NOMO-1 treated with dmso at 0.1 percent for 144 hours (cell line): ENCODE measurements around the gene S100A16.
A peak's percentile ranks its signal among the peaks of the same experiment; 100 is the strongest.
"Not testable (repeated sequence)": the region's sequence is repeated elsewhere in the genome, so short reads cannot be mapped to it uniquely, and the experiment has no call there.

Experiments used
- DNase-seq: peaks from one replicate; lab custom pipeline; 2025; ENCODE audit not compliant: unreplicated experiment; lab: John Stamatoyannopoulos, UW

Gene S100A16

DNA sequence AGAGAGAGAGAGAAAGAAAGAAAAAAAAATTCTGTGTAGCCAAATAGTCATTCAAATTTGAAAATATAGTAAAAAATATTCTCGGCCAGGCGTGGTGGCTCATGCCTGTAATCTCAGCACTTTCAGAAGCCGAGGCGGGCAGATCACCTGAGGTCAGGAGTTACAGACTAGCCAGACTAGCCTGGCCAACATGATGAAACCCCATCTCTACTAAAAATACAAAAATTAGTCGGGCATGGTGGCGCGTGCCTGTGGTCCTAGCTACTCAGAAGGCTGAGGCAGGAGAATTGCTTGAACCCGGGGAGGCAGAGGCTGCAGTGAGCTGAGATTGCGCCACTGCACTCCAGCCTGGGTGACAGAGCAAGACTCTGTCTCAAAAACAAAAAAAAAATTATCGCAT lies 24.9 kb downstream of the S100A16 start:
- DNase-seq = not testable (repeated sequence)

DNA sequence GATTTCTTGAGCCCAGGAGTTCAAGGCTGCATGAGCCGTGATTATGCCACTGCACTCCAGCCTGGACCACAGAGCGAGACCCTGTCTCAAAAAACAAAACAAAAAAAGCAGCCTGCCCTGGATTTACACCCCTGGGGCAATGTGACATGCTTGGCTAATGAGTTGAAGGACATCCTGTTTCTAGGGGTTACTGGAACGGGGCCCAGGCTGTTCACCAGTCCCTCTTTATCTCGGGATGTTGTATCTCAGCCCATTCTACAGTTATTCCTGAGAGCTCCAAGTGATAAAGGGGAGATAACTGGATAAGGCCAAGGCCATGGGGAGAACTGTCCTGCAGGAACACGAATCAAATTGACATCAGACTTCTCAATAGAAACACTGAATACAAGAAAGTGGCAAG lies 25.6 kb downstream of the S100A16 start:
- DNase-seq = no peak

DNA sequence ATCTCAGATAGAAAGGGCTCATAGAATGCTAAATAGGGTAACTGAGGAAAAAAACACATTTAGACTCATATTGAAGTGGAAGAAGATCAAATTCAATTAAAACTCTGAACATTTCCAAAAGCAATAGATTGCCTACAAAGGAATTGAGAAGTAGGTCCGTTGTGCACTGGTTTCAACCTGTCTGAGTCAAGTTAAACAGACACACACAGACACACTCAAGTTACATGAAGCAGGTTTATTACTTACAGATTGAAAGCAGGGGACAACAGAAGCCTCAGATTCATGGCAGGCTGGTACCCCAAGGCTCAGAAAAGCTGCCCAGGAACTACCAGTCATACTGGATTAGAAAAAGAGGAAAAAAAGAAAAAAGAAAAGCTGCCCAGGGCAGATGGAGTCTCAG lies 26.6 kb downstream of the S100A16 start:
- DNase-seq = no peak

DNA sequence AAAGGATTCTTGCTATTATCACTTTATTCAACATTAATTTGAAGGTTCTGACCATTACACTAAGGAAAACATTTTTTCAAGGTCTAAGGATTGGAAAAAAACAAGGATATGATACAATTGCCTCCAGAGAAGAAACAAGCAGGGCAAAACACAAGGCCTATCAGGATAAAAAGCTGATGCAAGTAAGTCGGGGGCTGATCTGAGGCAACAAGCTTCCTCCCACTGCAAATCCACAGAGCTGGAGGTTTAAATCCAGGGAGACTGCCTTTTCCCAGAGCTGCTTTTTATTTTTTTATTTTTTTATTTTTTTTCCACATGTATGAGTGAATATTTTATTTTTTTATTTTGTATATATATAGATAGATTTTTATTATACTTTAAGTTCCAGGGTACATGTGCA lies 27.9 kb downstream of the S100A16 start:
- no peak for DNase-seq

DNA sequence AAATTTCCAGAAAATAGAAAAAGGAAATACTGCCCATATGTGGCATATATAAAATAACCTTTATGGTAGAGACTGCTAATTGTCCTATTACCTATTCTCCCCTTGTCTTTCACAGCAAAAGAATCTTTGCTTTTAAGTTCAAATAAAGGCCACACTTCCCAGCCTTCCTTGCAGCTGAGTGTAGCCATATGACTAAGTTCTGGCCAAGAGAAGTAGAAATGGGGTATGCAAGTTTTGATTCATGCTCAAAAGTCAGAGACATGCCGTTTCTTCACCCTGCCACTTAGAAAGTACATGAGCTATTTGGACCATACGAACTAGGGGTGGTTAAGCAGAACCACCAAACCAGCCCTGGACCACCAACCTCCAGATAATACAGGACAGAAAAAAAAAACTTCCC lies 29.0 kb downstream of the S100A16 start:
- DNase-seq = no peak

DNA sequence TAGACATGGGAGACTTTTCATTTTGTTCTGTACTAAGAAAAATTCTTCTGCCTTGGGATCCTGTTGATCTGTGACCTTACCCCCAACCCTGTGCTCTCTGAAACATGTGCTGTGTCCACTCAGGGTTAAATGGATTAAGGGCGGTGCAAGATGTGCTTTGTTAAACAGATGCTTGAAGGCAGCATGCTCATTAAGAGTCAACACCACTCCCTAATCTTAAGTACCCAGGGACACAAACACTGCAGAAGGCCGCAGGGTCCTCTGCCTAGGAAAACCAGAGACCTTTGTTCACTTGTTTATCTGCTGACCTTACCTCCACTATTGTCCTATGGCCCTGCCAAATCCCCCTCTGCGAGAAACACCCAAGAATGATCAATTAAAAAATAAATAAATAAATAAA lies 29.4 kb downstream of the S100A16 start:
- not testable (repeated sequence) for DNase-seq

DNA sequence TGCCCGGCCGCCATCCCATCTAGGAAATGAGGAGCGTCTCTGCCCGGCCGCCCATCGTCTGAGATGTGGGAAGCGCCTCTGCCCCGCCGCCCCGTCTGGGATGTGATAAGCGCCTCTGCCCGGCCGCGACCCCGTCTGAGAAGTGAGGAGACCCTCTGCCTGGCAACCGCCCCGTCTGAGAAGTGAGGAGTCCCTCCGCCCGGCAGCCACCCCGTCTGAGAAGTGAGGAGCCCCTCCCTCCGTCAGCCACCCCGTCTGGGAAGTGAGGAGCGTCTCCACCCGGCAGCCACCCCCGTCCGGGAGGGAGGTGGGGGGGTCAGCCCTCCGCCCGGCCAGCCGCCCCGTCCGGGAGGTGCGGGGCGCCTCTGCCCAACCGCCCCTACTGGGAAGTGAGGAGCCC lies 30.1 kb downstream of the S100A16 start:
- not testable (repeated sequence) for DNase-seq

DNA sequence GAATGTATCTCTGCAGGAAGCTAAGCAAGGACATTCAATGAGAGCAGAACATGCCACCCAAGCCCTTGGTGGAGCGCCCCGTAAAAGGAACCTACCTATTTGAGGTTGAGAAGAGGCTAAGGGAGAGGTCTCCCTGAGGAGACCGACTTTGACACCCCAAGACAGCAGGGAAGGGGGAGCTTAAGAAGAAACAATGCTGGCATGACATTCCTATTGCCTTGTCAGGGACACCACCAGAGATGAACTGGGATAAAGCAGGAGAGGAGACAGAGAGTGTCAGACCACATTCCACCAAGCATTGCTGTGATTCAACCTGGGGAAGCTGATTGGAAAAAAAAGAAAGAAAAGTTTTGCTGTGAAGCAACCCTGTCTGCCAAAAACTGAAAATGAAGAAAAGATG lies 34.0 kb downstream of the S100A16 start:
- no peak for DNase-seq

DNA sequence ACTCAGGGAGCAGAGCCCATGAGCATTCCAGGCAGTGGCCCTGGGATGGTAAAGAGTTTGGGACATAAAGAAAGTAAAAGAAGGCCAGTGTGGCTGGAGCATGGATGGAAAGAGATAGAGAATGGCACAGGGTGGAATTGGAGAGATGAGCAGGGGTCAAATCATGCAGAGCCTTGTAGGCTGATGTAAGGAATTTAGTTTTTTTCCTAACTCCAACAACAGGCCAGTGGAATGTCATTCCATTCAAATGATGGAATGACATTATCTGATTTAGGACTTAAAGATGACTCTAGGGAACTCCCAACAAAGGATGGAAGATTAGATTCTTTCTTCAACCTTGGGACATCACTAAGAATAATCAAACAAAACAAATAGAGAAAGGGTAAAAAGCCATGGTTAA lies 34.4 kb downstream of the S100A16 start:
- no peak for DNase-seq

DNA sequence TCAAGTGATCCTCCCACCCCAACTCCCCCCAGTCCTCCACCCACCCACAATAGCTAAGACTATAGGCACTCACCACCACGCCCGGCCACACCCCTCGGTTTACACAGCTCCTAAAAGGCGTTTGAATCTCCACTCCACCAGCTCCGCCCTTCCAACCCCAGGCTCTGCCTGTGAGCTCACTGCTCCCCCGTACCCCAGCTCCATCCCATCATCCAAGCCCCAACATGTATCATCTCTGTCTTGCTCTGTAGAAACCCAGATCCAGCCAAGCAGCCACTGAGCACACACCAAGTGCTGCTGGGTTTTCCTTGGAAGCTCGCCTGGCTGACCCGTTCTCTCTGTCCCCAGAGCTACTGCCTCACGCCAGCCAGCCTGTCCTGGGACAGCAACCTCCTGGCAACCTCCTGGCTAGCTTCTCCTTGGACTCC lies 35.3 kb downstream of the S100A16 start:
- no peak for DNase-seq

DNA sequence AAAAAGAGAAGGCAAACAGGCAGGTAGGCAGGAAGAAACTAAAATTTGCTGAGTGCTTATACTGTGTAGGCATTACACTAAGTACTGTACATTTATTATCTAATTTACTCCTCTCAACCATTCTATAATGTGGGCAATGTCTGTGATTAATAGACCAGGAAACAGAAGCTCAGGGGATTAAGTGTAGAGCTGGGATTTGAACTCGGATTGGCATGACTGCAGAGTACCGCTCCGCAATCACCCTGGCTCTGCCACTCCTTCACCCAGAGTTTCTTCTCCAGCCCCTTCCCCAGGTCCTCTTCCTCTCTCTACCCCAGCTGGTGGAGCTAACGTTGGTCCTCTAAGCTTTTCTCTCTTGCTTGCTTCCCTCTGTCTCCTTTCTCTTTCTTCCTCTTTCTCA lies 35.8 kb downstream of the S100A16 start:
- peak; percentile 13 for DNase-seq

DNA sequence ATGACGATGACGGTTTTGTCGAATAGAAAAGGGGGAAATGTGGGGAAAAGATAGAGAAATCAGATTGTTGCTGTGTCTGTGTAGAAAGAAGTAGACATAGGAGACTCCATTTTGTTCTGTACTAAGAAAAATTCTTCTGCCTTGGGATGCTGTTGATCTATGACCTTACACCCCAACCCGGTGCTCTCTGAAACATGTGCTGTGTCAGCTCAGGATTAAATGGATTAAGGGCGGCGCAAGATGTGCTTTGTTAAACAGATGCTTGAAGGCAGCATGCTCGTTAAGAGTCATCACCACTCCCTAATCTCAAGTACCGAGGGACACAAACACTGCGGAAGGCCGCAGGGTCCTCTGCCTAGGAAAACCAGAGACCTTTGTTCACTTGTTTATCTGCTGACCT lies 37.4 kb downstream of the S100A16 start:
- not testable (repeated sequence) for DNase-seq

DNA sequence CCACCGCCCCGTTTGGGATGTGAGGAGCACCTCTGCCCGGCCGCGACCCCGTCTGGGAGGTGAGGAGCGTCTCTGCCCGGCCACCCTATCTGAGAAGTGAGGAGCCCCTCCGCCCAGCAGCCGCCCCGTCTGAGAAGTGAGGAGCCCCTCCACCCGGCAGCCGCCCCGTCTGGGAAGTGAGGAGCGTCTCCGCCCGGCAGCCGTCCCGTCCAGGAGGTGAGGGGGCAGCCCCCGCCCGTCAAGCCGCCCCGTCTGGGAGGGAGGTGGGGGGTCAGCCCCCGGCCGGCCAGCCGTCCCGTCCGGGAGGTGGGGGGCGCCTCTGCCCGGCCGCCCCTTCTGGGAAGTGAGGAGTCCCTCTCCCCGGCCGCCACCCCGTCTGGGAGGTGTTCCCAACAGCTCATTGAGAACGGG lies 37.9 kb downstream of the S100A16 start:
- DNase-seq = not testable (repeated sequence)

DNA sequence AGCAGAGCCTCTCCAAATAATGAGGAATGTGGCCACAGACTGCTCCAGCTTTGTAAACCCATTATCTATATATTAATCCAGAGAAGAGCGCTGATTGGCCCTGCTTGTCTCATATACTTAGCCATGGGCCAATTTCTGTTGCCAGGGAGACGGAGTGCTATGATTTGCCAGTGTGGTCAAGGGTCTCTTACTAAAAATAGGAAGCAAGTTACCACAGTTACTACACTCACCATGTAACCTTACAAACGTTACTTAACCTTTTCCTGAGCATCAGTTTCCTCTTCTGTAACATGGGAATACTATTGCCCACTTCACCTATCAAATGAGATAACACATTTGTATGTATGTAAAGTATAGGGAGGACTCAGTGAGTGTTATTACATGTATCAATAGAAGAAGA lies 39.6 kb downstream of the S100A16 start:
- DNase-seq = peak; percentile 60

DNA sequence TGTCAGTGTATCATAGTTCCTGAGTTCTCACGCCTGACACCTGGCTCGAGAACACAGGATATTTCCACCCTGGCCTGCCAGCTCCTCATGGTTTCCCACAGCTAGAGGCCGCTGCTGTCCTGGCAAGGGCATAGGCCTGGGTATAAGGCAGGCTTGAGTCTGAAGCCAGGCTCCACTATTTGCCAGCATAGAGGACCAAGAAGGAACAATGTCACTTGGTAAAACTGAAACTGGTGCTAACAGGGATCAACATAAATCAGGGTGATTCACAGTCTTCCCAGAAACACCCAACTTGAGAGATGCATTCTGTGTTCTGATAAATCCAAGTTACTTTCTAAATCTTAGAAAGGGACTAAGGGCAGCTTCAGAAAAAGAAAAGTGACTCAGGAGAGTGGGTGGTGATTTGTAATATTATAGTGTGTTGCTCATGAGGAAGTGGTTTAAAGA lies 40.3 kb downstream of the S100A16 start:
- DNase-seq = peak; percentile 64

DNA sequence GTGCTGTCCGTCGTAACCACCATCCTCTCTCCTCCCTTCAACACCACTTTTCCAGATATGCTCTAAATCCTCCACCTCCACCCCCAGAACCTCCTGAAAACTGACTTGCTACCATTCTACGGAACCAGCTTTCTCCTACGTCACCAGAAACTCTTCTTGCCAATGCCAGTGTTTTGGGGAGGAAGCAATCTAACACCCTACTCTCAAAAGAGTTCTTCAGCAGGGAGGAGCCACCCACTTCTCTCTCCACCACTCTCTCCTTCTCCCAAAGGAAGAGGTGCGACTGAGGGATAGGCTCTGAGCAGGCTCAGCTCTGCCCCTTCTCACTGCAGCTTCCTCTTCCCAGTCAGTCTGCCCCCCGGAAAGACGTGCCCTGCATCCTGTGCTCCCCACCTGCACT lies 41.2 kb downstream of the S100A16 start:
- no peak for DNase-seq

DNA sequence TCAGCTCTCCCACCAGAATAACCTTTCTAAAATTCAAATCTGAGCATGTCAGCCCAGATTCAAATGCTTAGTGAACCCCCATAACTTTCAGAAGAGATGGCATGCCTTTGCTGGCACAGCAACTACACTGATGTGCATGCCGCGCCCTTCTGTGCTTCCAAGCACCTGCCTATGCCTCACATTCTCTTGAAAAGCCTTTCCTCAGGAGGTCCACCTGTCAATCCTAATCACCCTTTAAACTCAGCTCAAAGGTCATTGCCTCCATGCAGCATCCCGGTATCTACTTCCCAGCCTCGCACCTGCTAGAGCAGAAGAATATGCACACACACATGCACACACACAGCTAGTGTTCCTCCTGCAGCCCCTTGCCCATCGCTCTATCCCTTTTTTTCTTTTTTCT lies 42.1 kb downstream of the S100A16 start:
- DNase-seq = no peak

DNA sequence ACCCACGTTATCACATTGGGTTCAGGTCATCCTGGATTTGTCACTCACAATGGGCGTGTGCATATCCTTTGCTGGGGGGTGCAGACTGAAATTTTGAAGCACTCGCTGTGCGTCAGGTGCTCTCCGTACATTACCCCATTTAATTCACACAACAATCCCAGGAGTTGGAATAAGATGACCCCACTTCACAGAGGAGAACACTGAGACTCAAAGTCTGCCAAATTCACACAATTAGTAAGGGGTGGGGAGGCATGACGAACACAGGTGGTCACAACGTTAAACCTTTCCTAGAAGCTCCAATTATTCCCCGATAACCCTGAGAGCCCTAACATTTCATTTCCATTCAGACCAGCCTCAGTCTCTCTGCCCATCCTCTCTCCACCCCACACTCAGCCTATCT lies 43.5 kb downstream of the S100A16 start:
- no peak for DNase-seq

DNA sequence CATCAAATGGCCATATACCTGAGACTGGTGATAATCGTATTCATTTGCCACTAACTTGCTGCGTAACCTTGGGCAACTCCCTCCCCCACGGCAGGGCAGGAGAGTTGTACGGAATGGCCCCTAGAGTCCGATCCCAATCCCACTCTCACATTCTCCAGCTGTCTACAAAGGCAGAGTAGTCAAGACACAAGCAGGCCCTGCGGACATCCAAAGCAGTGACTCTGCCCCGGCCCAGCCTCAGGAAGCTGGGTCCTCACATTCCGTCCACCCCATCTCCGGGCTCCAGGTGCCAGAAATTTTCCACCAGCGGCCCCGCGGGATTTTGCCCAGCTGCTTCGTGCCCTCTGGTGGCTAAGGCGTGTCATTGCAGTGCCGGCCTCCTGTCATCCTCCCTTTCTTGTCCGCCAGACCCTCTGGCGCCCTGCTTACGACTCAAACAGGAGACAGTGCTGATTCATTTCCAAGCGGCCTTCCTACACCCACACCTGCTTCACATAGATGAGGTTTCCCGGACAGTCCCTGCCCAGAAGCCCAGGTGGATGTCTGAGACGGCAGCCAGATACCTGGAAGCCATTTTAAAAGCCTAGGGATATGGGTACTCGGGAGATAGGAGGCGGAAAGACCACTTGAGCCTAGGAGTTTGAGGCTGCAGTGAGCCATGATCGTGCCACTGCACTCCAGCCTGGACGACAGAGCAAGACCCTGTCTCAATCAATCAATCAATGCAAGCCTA lies 44.4 kb downstream of the S100A16 start:
- DNase-seq = peak; percentile 63

DNA sequence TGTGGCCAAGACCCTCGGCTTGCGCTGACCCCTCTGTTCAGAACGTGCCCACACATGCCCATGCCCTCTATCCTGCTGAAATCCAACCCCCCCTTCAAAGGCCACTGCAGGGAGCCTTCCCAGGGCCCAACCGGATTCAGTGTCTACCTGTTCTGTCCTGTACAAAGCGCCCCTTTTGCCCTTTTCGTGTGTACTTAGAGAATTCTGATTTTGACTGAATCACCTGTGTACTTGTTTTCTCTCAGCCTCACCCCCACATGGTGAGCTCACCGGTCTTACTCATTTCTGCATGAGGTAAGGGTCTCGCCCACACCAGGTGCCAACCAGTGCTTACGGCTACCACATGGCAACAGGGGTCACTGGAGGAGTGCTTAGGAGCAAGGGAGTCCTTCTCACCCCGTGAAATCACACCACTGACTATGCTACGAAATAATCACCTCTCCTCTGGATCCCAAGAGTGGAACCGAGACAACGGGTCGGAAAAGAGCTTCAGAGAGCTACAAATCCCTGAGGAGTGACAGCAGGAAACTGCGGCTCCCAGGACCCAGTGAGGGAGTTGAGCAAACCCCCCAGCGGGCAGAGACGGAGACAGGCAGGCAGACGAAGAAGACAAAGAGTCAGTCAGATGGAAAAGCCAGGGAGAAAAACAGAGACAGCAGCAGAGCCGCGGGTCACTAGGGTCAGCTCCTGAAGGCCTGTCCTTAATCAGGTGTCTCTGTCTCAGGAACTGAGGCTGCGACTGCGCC lies 45.1 kb downstream of the S100A16 start:
- DNase-seq = no peak

DNA sequence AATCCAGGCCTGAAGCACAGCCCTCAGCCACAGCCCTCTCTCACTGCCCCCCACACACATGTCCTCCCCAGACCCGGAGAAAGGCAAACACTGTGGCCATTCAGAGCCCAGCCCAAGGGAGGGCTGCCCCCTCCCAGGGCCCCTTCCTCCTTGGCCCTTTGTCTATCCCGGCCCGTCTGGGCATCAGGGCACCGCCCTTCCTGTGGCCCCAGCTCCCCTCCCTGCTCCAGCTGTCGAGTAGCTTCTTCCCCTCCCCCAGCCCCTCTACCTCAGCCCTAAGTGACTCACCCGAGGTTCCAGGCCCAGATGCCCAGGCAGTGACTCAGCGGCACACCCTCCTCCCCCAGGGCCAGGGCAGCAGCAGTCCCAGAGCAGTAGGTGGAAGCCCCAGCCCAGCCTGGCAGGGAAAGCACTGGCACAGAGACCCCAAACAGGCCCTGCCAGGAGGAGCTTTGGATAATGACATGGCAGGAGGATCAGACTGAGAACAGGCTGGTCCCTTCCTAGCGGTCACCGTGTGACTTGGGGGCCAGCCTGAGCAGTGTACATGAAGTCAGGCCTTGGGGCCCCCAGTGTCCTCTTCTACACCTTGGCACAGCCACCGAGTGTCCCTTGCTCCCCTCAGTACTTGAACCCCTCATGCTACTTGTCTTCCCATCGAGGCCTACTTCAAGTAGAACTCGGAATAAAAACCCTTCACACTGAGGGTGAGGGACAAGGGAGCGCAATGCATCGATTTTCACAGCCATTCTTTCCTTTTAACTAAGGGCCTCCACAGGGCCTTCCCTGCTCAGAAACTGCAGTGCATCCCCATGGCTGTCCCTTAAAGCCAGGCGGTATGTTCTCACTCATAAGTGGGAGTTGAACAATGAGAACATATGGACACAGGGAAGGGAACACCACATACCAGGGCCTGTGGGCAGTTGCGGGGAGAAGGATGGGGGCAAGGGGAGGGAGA lies 46.2 kb downstream of the S100A16 start:
- DNase-seq = peak; percentile 97
